ENCODE results near the gene KDM4D.
"Not testable (repeated sequence)": the region's sequence is repeated elsewhere in the genome, so short reads cannot be mapped to it uniquely, and the experiment has no call there.

Gene KDM4D

DNA sequence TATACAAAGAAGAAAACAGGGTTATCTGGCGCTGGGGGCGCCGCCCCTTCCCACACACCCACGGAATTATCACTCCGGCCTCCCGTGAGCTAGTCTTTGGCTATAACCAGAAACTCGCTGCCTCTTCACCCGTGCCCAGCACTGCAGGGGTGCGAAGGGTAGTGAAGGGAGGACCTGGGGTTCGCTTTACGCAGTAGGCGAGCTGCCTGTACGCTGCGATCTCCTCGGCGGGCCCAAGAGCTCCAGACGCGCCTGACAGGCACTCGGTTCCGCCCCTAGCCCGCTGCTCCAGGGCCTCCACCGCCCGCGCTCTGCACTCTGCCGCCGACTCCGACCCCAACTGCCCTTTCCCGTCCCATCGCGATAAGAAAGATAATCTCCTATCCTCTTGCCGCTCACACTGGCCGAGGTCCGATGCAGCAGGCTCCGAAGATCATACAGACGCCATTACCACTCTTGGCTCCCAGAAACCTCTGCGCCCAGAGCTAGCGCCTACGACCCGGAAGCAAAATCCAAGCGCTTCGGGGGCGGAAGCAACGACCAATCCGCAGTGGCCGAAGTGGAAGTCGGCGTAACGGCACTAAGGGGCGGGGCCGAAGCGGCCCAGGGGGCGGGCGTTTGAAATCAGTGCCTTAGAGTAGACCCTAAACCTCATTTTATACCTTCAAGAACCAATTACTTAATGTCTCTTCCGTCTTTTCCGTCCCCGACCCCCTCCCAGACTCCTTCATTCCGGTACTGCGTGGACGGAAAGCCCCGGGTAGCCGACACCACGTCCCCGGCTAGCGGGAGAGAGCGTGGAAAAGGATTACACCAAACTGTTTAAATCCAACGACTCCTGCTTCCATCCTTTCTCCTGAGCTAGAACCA lies at the start of gene KDM4D, which contains the start of gene CWC15:
KDM4D (plus strand) TSS at position 611 of the 870 bp plus-strand sequence. CDS start 23,664 bp downstream, outside the sequence.
CWC15 (minus strand) TSS at position 458 of the 870 bp plus-strand sequence. CDS start 1,371 bp downstream, outside the sequence.
- peak; percentile 96 for DNase-seq

DNA sequence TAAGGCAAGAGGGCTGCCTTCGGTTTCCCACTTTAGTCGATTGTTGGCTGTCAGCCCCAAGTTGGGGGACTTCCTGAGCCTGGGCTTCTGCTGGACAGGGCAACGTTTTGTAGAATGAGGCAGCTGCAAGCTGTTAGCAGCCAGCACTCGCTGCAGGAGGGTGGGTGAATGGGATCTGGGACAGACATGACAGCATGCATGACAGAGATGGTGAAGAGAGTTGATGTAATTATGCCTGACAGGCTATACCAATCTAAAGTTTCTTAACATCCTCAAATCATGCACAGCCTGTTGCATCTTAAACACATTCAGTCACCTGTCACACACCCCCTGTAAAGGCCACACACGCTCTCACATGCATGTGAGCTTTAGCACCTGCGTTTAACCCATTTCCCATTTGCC lies 49.3 kb upstream of the KDM4D start:
- DNase-seq, result no peak

DNA sequence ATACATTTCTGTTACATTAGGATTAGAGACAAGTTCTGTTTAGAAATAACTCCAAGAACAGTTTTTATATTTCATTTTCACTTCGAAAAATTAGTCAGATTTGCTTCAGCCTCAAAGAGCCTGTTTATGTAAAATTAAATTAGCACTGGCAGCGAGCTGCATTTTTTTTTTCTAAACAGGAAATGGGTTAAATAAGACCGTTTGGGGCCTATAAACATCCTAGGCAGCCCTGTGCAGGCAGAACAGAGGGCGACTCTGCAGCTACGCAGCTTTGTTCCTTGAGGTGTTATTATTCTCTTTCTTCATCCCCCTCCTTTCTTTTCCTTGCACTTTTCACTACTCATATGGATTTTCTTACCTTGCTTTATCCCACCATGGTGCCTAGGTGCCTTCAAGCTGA lies 48.9 kb upstream of the KDM4D start:
- DNase-seq, result no peak

DNA sequence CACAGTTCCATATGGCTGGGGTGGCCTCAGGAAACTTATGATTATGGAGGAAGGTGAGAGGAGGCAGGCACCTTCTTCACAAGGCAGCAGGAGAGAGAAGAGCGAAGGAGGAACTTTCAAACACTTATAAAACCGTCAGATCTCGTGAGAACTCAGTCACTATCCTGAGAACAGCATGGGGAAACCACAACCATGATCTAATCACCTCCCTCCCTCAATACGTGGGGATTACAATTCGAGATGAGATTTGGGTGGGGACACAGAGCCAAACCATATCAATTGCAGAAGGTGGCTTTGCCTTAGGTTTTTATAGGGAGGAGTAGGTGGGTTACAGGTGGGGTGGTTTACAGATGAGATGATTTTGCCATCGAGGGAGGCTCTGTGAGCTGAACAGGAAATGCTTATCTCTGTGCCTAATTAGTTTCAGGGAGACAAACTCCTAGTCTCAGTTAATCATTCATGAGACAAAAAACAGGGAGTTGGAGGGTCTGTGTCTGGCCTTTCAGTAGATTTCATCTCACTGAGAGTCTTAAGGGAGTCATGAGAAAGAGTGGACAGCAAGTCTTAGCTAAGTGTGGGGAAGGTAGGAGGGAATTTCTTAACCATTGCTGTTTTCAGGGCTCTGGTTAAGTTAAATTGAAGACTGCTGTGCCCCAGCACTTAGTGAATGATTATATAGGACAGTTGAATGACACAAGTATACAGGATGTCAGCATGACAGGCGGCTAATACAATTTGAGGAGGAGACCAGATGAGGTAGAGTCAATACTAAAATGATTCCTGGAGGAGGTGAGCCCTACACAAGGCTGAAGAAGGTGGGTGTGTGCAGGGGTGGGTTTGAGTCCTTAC lies 47.9 kb upstream of the KDM4D start:
- no peak for DNase-seq

DNA sequence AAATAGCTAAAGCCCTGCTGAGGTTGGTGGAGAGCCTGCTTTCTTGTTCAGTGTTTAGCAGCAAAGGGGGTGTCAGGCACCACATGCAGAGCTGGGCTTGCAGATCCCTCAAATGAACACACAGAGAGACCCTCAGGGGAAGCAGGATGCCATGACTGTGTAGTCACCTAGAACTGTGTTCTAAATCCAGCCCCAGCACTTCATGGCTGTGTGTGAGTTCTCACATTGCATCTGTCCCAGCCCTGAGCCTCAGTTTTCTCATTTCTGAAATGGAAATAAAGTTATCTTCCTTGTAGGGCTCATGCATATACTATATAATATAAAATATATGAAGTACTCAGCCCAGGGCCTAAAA lies 47.3 kb upstream of the KDM4D start:
- no peak for DNase-seq

DNA sequence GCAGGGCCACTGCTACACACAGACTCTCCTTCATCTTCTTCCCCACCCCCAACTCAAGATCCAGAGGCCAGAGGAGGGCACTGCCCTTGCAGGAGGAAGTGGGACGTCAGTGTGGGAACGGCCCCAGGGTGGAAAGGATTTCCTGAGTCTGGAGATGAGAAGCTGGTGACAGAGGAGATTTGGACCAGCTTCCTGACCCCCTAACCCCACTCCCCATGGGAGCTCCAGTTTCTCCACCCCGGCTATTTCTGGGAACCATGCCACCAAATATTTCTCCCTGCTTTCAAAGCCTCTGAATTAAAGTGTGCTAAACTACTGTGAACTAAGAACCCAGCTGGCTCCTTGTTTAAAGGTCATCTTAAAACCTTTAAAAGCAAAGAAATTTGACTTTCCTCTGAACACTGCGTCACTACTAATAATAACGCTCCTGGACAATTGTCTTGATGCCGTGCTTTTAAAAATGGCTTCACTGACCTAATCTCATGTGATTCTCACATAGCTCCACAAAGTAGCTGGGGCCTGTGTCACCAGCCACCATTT lies 46.7 kb upstream of the KDM4D start:
- no peak for DNase-seq

DNA sequence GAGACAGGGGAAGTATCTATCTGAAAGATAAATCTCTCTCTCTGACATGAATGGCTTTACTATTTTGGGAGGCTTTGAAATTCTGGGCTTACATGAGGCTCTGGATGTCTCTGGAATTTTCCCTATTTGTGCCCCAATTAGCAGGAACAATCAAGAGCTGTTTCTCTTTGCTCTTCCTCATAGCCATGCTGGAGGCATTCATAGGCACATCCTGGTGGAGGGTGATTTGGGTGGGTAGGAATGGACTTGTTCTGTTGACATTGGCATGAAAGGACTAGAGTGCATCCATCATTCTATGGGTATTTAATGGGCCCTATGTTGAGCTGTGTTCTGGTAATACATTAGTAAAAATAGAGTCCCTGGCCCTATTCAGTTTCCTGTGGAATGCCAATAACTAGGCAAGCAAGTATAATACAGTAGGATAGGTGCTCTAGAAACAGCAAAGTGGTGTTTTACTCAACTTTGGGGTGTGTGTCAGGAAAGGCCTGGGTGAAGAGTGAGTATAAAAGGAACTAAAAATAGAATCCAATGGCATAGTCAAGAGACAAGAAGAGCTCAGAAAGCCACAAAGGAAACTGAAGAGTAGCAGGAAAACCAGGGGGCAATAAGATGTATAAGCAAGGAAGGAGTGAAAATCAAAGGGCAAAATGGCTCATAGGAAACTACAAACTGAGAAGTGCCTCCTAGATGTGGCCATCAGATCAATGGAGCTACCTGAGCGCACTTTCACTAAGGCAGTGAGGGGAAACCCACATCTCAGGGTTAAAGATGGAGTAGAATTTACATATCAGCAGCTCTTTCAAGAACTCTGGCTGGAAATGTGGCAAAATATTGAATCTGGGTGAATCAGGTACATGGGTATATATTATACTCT lies 45.2 kb upstream of the KDM4D start:
- DNase-seq, result no peak

DNA sequence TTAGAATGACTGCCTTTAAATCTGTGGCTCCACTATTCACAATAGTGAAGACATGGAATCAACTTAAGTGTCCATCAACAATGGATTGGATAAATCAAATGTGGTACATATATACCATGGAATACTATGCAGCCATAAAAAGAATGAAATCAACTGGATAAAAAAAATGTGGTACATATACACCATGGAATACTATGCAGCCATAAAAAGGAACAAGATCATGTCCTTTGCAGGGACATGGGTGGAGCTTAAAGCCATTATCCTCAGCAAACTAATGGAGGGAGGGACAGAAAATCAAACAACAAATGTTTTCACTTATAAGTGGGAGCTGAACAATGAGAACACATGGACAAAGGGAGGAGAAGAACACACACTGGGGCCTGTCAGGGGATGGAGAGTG lies 41.4 kb upstream of the KDM4D start:
- not testable (repeated sequence) for DNase-seq

DNA sequence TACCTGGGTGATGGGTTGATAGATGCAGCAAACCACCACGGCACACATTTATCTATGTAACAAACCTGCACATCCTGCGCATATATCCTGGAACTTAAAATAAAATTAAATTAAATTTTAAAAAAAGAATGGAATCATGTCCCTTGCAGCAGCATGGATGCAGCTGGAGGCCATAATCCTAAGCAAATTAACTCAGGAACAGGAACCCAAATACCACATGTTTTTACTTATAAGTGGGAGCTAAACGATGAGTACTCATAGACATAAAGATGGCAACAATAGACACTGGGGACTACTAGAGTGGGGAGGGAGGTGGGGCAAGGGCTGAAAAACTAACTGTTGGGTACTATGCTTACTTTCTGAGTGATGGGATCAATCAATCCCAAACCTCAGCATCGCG lies 41.0 kb upstream of the KDM4D start:
- DNase-seq, result no peak

DNA sequence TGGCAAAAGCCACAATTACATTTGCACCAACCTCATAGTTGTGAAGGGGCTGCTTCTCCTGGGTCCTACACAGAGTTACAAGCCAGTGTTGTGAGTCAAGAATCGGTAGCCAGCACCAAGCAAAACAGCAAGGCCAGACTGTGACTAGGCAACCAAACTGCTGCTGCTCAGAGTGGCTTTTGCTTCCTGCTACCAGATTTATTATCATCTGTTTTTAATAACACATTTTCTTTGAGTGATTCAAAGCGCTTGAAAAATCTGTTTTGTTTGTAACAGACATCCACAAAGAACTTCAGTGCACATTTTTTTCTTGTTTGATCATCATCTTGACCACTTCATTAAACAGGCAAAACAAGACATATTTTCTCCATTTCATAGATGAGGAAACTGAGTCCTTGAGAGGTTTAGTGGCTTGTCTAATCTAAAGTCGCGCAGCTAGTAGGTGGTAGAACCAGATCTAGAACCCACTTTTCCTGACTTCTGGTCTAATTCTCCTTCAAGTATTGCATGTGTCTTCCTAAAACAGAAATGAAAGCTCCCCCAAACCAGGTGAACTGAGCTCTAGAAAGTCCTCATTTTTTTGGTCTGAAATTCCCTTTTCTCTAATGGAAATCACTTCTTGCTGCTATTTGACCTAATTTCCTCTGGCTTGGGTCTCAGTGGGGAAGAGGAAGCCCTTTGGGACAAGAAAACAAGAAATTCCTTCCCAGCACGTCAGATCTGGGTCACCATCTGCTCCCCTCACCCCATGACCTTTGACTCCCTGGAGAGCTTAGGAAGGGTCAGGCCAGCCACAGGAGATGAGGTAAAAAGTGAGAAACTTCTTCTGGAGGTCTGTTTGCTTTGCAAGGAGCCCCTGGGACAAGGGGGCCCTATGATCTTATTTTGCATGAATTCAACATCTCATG lies 40.0 kb upstream of the KDM4D start:
- DNase-seq, result no peak

DNA sequence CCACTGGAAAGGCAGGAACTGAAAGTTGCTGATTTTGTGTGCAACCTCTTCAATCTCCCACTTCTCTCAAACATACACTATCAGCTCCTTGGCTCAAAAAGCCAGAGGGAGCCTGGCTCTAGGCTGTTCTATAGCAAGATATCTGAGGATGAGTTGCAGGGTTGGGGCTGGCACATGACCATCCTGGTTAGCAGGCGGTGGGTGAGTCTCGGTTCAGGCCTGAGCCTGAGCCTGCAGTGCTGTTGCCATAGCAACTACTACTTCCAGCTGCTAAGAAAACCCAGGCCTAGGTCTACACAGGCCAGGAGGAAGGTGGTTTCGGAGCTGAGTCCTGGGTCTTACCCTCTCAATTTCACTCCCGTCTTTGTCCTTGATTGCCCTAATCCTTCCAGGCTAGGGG lies 39.1 kb upstream of the KDM4D start:
- no peak for DNase-seq

DNA sequence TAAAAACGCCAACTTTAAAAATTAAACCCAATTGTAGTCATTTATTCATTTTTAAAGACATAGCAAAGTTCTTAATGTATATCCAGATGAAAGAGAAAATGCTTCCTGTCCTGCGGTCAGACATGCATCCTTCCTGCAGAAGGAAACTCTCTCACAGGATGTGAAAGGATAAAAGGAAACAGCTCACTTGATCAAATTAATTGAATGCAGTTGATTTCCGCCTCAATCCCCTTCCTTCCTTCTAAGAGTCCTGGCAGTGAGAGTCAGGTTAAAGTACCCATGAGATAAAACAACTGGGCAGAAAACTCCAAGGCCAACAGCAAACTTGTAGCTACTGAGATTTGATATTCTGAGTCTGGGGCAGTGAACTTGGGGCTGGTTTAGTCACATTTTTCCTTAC lies 38.7 kb upstream of the KDM4D start:
- no peak for DNase-seq

DNA sequence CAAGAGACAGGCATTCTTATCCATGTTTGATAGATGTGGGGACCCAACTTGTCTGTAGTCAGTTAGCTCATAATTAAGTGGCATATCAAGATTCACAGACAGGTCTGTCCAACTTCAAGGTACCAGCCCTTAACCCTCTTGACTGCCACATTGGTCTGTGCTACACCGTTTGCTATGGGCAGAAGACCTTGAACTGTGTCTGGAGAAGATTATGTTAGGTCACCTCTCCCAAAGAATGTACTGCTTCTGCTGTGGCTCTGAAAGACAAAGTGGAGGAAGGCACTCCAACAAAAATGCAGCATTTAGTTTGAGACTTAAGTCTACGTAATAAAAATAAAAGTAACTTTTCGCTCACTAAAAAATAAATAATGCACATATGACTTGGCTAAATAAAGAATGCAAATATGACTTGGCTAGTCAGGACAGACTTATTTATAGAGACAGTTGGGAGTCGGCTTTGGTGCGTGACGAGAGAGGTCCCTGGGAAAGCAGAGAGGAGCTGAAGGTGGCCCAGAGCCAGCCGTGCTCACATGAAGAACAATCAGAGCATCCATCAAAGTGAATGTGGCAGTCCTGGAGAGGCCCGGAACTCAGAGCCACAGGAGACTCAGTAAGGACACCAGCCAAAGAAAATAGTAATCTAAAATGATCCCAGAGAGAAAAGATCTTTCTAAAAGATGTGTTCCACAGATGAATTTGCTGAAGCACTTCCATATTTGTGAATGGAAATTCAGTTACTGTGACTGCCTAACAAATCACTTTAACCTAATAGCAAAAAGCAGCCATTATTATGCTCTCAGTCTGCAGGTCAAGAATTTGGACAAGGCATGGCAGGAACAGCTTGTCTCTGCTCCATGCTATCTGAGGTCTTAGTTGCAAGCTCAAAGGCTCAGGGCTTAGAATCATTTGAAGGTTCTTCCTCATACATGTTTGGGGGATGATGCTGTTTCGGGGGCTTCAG lies 35.1 kb upstream of the KDM4D start:
- DNase-seq, result no peak

DNA sequence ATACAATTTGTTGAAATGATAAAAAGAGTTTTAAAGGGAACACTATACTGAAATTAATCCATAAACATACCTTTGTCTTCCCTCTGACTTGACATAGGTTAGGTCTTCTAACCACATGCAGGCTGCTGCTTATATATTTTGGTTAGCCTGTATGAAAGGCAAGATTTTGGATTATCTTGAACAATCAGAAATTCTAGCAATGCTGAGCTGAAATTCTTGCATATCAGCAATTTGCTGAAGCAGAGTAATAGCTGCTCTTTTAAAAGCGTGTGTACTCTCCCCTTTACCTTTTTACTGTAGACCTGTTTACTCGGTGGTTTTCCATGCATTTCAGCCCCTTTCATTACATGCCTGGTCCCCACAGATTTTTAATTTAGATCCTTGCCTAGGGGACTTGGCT lies 34.2 kb upstream of the KDM4D start:
- no peak for DNase-seq

DNA sequence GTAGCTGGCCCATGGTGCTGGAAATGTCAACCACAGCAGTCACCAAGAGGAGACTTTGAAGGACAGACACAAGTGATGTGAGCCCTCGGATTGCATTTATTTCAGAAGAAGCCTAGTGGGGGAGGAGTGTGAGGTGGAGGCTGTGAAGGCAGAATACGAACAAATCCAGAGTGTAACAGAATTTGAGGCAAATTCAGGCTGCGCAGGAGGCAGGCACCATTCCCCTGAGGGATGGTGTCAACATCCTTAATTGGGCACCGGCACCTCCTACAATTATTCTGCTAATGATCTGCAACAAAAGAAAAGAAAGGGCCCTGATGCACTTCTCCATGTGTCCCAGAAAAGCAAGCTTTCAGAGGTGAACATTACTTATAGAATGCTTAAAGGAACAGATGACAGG lies 32.4 kb upstream of the KDM4D start:
- DNase-seq, result no peak

DNA sequence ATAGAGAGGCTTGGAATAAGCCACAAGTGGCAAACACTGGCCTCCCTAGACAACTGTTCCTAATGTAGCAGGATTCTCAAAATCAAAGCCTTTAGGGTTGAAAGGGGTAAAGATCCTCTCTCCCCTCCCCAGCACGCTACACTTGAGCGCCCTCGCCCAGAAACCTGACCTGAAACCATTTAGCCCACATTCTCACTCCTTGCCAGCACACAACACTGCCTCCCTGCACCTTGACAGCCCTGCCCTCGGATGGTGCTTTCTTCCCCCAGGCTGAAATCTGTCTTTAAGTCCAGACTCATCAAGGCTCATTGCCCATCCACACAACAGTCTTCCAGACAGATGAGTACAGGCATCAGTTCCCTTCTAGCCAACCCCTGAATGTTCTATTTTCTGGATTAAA lies 26.7 kb upstream of the KDM4D start:
- no peak for DNase-seq

DNA sequence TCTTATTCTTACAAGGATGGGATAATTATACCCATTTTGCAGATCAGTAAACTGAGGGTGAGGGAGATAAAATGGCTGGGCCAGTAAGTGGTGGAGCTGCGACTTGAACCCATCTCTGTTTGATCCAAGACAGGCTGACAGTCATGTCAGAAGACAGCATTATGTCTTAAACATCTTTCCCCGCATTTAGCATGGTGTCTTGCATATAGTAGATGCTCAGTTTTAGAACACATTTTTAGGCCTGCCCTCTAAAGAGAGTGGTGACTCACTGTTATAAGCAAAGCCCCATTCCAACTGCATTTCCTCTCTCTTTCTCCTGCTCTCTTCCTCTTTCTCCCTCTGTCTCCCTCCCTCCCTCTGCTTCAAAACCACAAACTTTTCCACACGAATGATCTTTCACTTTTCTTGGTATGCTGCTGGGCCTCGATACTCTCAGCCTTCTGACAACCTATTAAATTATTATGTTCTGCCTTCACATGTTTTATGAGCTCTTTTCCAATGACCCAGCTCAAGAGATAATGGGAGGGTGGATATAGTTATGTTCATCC lies 25.4 kb upstream of the KDM4D start:
- peak; percentile 77 for DNase-seq

DNA sequence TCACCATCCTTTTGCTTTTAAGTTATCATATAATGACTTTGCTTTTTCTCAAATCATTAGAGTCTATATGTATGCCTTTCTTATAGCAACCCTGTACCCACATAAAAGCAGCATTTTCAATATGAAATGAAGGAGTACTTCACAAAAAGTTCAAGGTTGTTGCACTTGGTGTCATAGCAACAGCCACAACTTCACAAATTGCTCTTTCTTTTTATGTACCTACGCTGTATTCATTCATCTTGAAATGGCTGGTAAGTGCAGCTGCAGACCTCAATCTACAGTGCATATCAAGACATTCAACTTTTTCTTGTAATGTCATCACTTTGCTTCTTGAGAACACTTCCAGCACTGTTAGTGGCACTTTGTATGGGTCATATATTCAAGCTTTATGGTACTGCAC lies 18.8 kb upstream of the KDM4D start:
- DNase-seq, result no peak

DNA sequence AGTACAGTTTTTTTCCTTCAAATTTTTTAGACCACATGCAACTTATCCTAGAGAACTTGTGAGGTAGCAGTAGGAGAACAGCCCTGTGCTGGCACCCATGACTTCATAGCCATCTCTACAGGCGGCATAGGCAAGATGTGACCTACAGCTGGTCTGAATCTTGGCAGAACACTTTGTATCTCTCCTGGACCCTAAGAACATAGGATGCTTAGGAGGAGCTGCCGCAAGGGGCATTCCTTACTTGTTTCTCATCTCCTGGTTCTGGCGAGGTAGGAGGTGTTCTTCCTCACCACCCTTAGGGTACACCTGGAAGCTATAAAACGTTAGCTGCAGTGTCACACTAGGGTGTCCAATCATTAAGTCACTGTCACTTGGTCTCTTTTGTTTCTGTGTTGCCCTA lies 16.5 kb upstream of the KDM4D start:
- DNase-seq, result no peak

DNA sequence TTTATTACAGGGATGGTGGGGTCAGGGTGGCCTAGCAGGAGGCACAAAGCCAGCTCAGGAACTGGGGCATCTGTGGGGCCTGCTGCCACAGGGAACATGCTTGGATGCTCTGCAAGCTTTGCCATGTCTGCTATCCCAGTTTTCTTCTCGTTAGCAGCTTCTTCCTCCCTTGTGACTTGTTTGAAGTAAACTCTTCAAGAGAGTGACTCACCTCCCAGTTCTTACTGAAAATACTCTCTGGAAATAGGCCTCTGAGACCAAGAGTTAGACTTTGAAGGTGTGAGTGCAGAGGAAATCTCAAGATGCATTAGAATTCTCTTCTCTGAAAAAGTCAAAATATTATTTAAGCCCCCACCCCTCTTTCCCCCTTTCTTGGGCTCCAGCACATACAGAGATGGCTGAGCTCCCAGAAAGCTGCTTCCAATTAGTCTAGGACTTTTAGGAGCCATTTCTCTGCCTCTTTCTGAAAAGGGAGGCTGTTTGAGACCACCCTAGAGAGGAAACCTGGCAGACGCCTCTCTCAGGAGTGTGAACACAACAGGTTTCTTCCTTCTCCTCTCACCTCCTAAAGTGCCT lies 15.3 kb upstream of the KDM4D start:
- no peak for DNase-seq

Measured in OCI-M1 (cell line).